OCI-LY1 (cell line): ENCODE results near the gene OR13J1.

Experiments used
- H2AFZ ChIP-seq: fragments of 200-600 bp; sonication (generic), shearing (Covaris generic); 2 replicates; pipeline ENCODE4 v1.6.0; 2014; ENCODE audit warnings: antibody characterized with exemption, mild to moderate bottlenecking, low read length
- H3F3A ChIP-seq: fragments of 200-600 bp; sonication (generic), shearing (Covaris generic); 2 replicates; pipeline ENCODE4 v1.6.0; 2014; ENCODE audit warnings: mild to moderate bottlenecking, antibody characterized with exemption, low read length, moderate library complexity; ENCODE audit not compliant: insufficient read depth
- H3K27ac ChIP-seq: fragments of 200-600 bp; sonication (generic); 2 replicates; pipeline ENCODE4 v1.5.1; 2014; ENCODE audit warnings: low read length, mixed run types, mild to moderate bottlenecking, low read depth; ENCODE audit not compliant: poor library complexity, severe bottlenecking
- H3K27me3 ChIP-seq: fragments of 200-600 bp; sonication (generic); 2 replicates; pipeline ENCODE4 v1.6.0; 2014; ENCODE audit warnings: antibody characterized with exemption, mild to moderate bottlenecking, low read length, moderate library complexity; ENCODE audit not compliant: insufficient read depth
- H3K36me3 ChIP-seq: fragments of 200-600 bp; sonication (generic); 2 replicates; pipeline ENCODE4 v1.6.1; 2014; ENCODE audit warnings: mild to moderate bottlenecking, antibody characterized with exemption, low read length, moderate library complexity, mixed read lengths; ENCODE audit not compliant: insufficient read depth
- H3K4me1 ChIP-seq: fragments of 200-600 bp; sonication (generic); 2 replicates; pipeline ENCODE4 v1.5.1; 2014; ENCODE audit warnings: mild to moderate bottlenecking, low read length, moderate library complexity; ENCODE audit not compliant: insufficient read depth, severe bottlenecking
- H3K4me2 ChIP-seq: fragments of 200-600 bp; sonication (generic), shearing (Covaris generic); 2 replicates; pipeline ENCODE4 v1.6.1; 2014; ENCODE audit warnings: low read length
- H3K4me3 ChIP-seq: fragments of 200-600 bp; sonication (generic); 2 replicates; pipeline ENCODE4 v1.5.1; 2014; ENCODE audit warnings: low read length, low read depth, mild to moderate bottlenecking, mixed read lengths; ENCODE audit not compliant: poor library complexity, severe bottlenecking
- H3K79me2 ChIP-seq: fragments of 200-600 bp; shearing (Covaris generic); 2 replicates; pipeline ENCODE4 v1.6.1; 2016; ENCODE audit warnings: mixed run types, low read length, mixed read lengths; ENCODE audit not compliant: insufficient read depth
- H3K9ac ChIP-seq: fragments of 200-600 bp; sonication (generic), shearing (Covaris generic); 2 replicates; pipeline ENCODE4 v1.6.1; 2014; ENCODE audit warnings: mild to moderate bottlenecking, low read length, mixed read lengths
- H3K9me2 ChIP-seq: fragments of 200-600 bp; sonication (generic), shearing (Covaris generic); 2 replicates; pipeline ENCODE4 v1.6.1; 2014; ENCODE audit warnings: low read depth, mild to moderate bottlenecking, low read length, mixed read lengths
- H3K9me3 ChIP-seq: fragments of 200-600 bp; shearing (Covaris generic); 2 replicates; pipeline ENCODE4 v1.6.1; 2014; ENCODE audit warnings: low read length, mixed read lengths
- H4K20me1 ChIP-seq: fragments of 200-600 bp; sonication (generic), shearing (Covaris generic); 2 replicates; pipeline ENCODE4 v1.6.0; 2016; ENCODE audit warnings: mild to moderate bottlenecking, low read length; ENCODE audit not compliant: insufficient read depth
- EZH2 ChIP-seq: fragments of 200-600 bp; sonication (generic), shearing (Covaris generic); IDR thresholded peaks from 2 replicates; pipeline ENCODE4 v1.8.0; 2017; ENCODE audit warnings: borderline replicate concordance, mixed run types, mild to moderate bottlenecking, antibody characterized with exemption, low read length, moderate library complexity, mixed read lengths
- TF ChIP-seq, protein P1 (sequence below): fragments of 200-600 bp; sonication (generic), shearing (Covaris generic); IDR thresholded peaks from 2 replicates; pipeline ENCODE4 v1.5.1; 2017; ENCODE audit warnings: mild to moderate bottlenecking, antibody characterized with exemption, low read length, moderate library complexity, mixed read lengths

The OR13J1 gene

DNA sequence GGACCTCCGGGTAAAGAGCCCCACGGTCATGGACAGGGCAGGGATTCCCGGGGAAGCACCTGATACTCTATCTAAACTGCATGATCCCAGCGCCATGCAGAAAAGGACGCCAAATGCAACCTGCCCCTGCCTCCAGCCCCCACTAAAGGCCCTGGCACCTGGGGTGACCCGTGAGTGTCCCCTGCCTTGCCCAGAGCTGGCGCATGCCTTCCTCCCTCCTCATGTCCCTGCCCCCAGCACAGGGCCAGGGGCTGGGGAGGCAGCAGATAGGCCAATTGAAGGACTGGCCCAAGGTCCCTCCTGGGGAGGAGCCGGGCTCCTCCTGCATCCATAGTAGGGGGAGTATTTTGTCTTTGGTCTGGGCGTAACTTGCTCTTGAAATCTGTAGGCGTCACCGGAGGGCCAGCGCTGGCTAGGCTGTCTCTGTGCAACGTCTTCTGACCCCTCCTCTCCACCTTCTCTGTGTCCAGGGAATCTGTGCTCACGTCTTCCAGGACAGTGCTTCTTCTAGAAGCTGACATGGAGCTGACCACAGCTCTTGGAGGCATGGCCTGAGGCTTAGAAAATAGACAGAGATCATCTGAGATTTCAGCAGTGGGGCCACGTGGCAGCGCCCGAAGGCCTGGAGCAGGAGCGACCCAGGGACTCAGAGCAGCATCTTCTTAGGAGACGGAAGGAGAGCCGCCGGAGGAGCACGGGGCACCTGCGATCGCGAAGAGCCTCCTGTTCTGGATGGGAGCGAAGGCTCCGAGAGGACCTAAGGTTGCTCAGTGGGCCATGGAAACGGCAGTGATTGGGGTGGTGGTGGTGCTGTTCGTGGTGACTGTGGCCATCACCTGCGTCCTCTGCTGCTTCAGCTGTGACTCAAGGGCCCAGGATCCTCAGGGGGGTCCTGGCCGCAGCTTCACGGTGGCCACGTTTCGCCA lies 39.7 kb upstream of the OR13J1 start:
- H3K4me2 ChIP-seq, result no peak overlapping the region
- H3K9me2 ChIP-seq, result no peaks in the 10 kb centered on the region
- H3K27me3 ChIP-seq, result no peaks in the 10 kb centered on the region; the same call in 1 of the 2 replicates
- H3K4me1 ChIP-seq, result no peaks in the 10 kb centered on the region
- TF ChIP-seq EZH2, result no peak
- TF ChIP-seq, protein P1, sequence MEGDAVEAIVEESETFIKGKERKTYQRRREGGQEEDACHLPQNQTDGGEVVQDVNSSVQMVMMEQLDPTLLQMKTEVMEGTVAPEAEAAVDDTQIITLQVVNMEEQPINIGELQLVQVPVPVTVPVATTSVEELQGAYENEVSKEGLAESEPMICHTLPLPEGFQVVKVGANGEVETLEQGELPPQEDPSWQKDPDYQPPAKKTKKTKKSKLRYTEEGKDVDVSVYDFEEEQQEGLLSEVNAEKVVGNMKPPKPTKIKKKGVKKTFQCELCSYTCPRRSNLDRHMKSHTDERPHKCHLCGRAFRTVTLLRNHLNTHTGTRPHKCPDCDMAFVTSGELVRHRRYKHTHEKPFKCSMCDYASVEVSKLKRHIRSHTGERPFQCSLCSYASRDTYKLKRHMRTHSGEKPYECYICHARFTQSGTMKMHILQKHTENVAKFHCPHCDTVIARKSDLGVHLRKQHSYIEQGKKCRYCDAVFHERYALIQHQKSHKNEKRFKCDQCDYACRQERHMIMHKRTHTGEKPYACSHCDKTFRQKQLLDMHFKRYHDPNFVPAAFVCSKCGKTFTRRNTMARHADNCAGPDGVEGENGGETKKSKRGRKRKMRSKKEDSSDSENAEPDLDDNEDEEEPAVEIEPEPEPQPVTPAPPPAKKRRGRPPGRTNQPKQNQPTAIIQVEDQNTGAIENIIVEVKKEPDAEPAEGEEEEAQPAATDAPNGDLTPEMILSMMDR, result no peak
- H3K36me3 ChIP-seq, result no peaks in the 10 kb centered on the region
- no peak overlapping the region for H2AFZ ChIP-seq
- H3K27ac ChIP-seq, result no peak overlapping the region
- H3K79me2 ChIP-seq, result no peaks in the 10 kb centered on the region
- H3K9ac ChIP-seq, result no peak overlapping the region
- H3K4me3 ChIP-seq, result no peak overlapping the region
- H3F3A ChIP-seq, result no peaks in the 10 kb centered on the region
- H4K20me1 ChIP-seq, result no peaks in the 10 kb centered on the region
- no peaks in the 10 kb centered on the region for H3K9me3 ChIP-seq

DNA sequence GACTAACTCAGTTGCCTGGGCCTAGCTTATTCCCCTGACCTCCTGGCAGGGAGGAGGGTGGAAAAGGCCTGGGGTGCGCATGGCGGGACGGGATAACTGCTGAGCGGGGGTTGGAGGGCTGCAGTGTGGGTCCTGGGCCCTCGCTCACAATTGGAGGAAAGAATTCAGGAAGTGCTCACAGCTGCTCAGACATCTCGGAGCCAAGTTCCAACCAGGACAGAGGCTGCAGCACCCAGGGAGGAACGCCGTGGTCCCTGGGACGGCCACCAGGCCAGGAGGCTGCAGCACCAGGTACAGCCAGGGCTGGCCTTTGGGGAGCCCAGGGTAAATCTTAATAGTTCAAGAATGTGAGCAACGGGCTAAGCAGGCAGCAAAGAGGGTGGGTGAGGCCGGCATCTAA lies 39.1 kb upstream of the OR13J1 start, which contains the start of gene SPAAR:
SPAAR (plus strand) TSS at position 217 of the 400 bp plus-strand sequence. CDS start 974 bp downstream, outside the sequence.
- H3K4me2 ChIP-seq, result no peak within 1 kb of the TSS
- no peak within 1 kb of the TSS for H2AFZ ChIP-seq
- H3K9ac ChIP-seq, result no peak within 1 kb of the TSS

DNA sequence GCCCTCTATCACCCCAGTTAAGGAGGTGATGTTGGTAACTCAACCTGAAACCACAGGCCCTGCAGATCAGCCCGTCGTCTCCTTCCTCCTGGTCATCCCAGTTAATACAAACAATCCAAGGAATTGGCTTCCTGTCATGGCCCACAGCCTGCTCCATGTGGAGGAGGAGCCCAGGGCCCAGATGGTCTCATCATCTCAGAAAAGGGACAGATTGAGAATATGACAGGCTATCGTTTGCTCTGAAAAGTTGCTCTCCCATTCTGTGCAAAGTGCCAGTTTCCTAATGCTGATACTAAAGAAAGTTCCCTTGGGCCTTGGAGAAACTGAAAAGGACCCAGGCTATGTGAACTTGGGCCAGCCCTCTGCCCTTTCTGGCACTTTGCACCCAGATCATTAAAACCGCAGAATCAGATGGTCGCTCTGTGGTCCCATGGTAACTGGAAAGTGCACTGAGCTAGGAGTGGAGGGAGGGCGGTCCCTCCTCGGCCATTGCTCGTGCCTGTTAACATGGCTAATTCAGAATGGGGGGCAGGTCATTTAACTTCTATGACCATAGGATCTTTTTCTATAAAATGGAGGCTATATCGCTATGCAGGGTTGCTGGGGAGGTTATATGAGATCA lies 38.4 kb upstream of the OR13J1 start:
- Histone ChIP-seq H3K9ac (no peak overlapping the region), H3F3A (no peaks in the 10 kb centered on the region), H3K4me3 (no peak overlapping the region), H2AFZ (no peak overlapping the region), H4K20me1 (no peaks in the 10 kb centered on the region), H3K36me3 (no peaks in the 10 kb centered on the region), H3K9me3 (no peaks in the 10 kb centered on the region), H3K4me2 (no peak overlapping the region), H3K27ac (no peak overlapping the region), H3K79me2 (no peaks in the 10 kb centered on the region), H3K4me1 (no peaks in the 10 kb centered on the region), H3K9me2 (no peaks in the 10 kb centered on the region), H3K27me3 (no peaks in the 10 kb centered on the region; the same call in 1 of the 2 replicates)
- TF ChIP-seq, protein P1, result no peak
- TF ChIP-seq EZH2, result no peak

More for the DNA sequence above, 39.1 kb upstream of the OR13J1 start, which contains the start of gene SPAAR:
- Histone ChIP-seq H3K4me3 (no peak within 1 kb of the TSS), H3F3A (no peaks in the 10 kb centered on the region), H3K9me2 (no peaks in the 10 kb centered on the region), H3K27me3 (no peaks in the 10 kb centered on the region; the same call in 1 of the 2 replicates), H3K79me2 (no peaks in the 10 kb centered on the region), H3K9me3 (no peaks in the 10 kb centered on the region), H3K4me1 (no peaks in the 10 kb centered on the region), H3K36me3 (no peaks in the 10 kb centered on the region), H3K27ac (no peak within 1 kb of the TSS), H4K20me1 (no peaks in the 10 kb centered on the region)
- TF ChIP-seq, protein P1, result no peak
- no peak for TF ChIP-seq EZH2
